Naive B cell (primary cell): ENCODE data around the gene ATRNL1. TPM values are rescaled to one million over a fixed set of nuclear protein-coding genes. Genes with fewer than 3 reads are reported as not detected.
"Not testable (repeated sequence)": the region's sequence is repeated elsewhere in the genome, so short reads cannot be mapped to it uniquely, and the experiment has no call there.

Source experiments
- ATAC-seq, 2 donors: fragments of 150-1000 bp; cut with Tn5 transposase; 2 replicates each; pipeline ENCODE4 v1.10.0; 2021; ENCODE audit warnings: low read depth in 2 of 2, mild to moderate bottlenecking in 2 of 2, moderate library complexity in 2 of 2
- DNase-seq: peaks from one replicate; pipeline ENCODE4 v3.0.0; 2022
- H3K27ac Mint-ChIP-seq, 6 donors: one replicate each; pipeline ENCODE4 v1.8.0; 2020 to 2022; ENCODE audit warnings: mild to moderate bottlenecking in 6 of 6, mixed read lengths in 6 of 6, moderate library complexity in 5 of 6, inconsistent platforms in 2 of 6
- H3K27me3 Mint-ChIP-seq, 3 donors: one replicate each; pipeline ENCODE4 v1.8.0; 2021 to 2022; ENCODE audit warnings: mixed read lengths in 3 of 3, mild to moderate bottlenecking in 1 of 3
- H3K36me3 Mint-ChIP-seq, 2 donors: one replicate each; pipeline ENCODE4 v1.8.0; 2020 to 2022; ENCODE audit warnings: mixed read lengths in 2 of 2, inconsistent platforms in 1 of 2, mild to moderate bottlenecking in 1 of 2
- H3K4me1 Mint-ChIP-seq, 3 donors: one replicate each; pipeline ENCODE4 v1.8.0; 2020 to 2022; ENCODE audit warnings: mixed read lengths in 3 of 3, inconsistent platforms in 1 of 3, mild to moderate bottlenecking in 1 of 3, moderate library complexity in 1 of 3
- H3K4me3 Mint-ChIP-seq, 8 donors: one replicate each; pipeline ENCODE4 v1.8.0; 2020 to 2022; ENCODE audit warnings: mild to moderate bottlenecking in 8 of 8, mixed read lengths in 8 of 8, moderate library complexity in 8 of 8, inconsistent platforms in 2 of 8
- H3K9me3 Mint-ChIP-seq, 7 donors: one replicate each; pipeline ENCODE4 v1.8.0; 2020 to 2022; ENCODE audit warnings: mixed read lengths in 7 of 7, mild to moderate bottlenecking in 5 of 7, inconsistent platforms in 2 of 7, moderate library complexity in 1 of 7
- polyA plus RNA-seq, 6 donors: library from polyadenylated mRNA; unstranded; fragments of 300-500 nt; fragmentation: Illumina TruSeq; gene quantifications; one replicate each; pipeline ENCODE4 v1.2.3, GENCODE V29; 2021; ENCODE audit warnings: low read depth in 6 of 6

The ATRNL1 gene
- polyA plus RNA-seq, 6 donors from 2014 or later = 0.03 to 1.7 (median 0.49) TPM; not detected in 2

DNA sequence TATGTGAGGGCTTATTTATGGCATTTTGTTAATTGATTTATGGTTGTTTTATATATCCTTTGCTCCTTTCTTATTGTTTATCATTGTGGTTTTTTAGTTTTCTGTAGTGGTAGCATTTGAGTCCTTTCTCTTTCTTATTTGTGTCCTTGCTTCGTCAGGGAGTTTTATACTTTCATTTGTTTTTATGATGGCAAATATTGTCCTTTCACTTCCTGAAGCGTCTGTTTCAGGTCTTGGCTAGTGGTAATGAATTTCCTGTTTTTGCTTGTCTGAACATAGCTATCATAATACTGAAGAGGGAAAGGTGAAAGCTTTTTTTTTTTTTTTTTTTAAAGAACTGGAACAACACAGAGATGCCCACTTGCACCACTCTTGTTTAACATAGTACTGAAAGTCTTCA lies 228.2 kb downstream of the ATRNL1 start:
- peaks cover 5 to 25% (median 11%) of the 10 kb centered on the region in 7 donors for H3K9me3 Mint-ChIP-seq
- no peak overlapping the region for H3K27ac Mint-ChIP-seq
- peaks cover 0 to 2% (median 0%) of the 10 kb centered on the region in 3 donors for H3K4me1 Mint-ChIP-seq
- DNase-seq = no peak
- H3K4me3 Mint-ChIP-seq = no peak overlapping the region
- ATAC-seq = no peak
- H3K27me3 Mint-ChIP-seq = no peaks in the 10 kb centered on the region
- peaks cover 0 to 18% of the 10 kb centered on the region in 2 donors for H3K36me3 Mint-ChIP-seq

GRCh38 chr10:115328331-115328730 lies 235.2 kb downstream of the ATRNL1 start:
- no peaks in the 10 kb centered on the region for H3K27me3 Mint-ChIP-seq
- H3K27ac Mint-ChIP-seq = no peak overlapping the region
- no peaks in the 10 kb centered on the region for H3K4me1 Mint-ChIP-seq

DNA sequence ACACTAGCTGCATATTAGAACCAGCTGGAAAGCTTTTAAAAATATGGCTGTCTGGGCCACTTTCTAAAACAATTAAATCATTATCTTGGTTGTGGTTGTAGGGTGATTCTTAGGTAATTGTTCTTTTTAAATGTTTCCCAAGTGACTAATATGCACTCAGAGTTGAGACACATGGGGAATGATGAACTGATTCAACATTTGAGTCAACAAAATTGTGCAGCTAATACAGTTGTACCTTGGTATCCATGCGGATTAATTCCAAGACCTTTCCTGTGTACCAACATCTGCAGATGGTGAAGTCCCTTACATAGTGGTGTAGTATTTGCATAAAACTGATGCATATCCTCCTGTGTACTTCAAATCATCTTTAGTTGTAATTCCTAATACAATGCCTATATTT lies 242.2 kb downstream of the ATRNL1 start:
- H3K4me3 Mint-ChIP-seq = no peak overlapping the region
- DNase-seq = no peak
- H3K27ac Mint-ChIP-seq = no peak overlapping the region
- ATAC-seq = no peak
- H3K4me1 Mint-ChIP-seq = no peaks in the 10 kb centered on the region
- peaks cover 0 to 5% of the 10 kb centered on the region in 2 donors for H3K36me3 Mint-ChIP-seq
- H3K9me3 Mint-ChIP-seq = peaks cover 0 to 9% (median 4%) of the 10 kb centered on the region in 7 donors
- no peaks in the 10 kb centered on the region for H3K27me3 Mint-ChIP-seq

More at GRCh38 chr10:115328331-115328730, 235.2 kb downstream of the ATRNL1 start:
- no peak for DNase-seq
- H3K4me3 Mint-ChIP-seq = no peak overlapping the region
- H3K9me3 Mint-ChIP-seq = peaks cover 0 to 29% (median 5%) of the 10 kb centered on the region in 7 donors
- peaks cover 0 to 7% of the 10 kb centered on the region in 2 donors for H3K36me3 Mint-ChIP-seq
- no peak for ATAC-seq

DNA sequence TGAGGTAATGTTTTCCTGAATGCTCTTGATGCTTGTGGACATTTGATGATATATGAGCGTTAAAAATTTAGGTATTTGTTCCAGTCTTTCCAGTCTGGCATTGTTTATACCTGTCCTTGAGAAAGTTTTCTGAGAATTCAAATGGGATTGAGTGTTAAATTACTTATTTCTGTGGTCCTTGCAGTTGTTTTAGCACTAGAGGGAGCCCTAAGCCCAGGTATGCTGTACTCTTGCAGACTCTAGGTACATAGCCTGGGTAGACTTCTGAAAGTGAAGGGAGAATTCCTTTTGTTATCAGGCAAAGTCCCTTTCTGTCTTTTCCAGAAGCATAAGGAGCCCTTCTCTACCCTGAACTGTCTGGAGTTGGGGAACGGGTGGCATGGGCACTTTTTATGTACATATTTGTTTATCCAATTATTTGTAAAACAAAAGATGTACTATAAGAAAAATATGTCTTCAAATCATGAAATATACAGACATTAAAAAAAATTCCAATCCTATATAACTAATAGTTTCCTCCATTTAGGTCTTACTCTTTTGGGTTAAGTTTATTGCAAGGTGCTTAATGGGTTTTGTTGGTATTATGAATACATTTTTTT lies 262.1 kb downstream of the ATRNL1 start:
- Mint-ChIP-seq H3K27me3 (no peaks in the 10 kb centered on the region), H3K4me1 (no peaks in the 10 kb centered on the region), H3K27ac (no peak overlapping the region), H3K4me3 (no peak overlapping the region), H3K36me3 (no peaks in the 10 kb centered on the region), H3K9me3 (peaks cover 0 to 2% (median 0%) of the 10 kb centered on the region in 7 donors)
- ATAC-seq = no peak
- DNase-seq = no peak

GRCh38 chr10:115367920-115368319 lies 274.8 kb downstream of the ATRNL1 start:
- H3K4me1 Mint-ChIP-seq, ATAC-seq, H3K4me3 Mint-ChIP-seq, H3K36me3 Mint-ChIP-seq, H3K27ac Mint-ChIP-seq, DNase-seq, H3K27me3 Mint-ChIP-seq: not testable (repeated sequence)
- peaks cover 6 to 23% (median 15%) of the 10 kb centered on the region in 7 donors for H3K9me3 Mint-ChIP-seq

DNA sequence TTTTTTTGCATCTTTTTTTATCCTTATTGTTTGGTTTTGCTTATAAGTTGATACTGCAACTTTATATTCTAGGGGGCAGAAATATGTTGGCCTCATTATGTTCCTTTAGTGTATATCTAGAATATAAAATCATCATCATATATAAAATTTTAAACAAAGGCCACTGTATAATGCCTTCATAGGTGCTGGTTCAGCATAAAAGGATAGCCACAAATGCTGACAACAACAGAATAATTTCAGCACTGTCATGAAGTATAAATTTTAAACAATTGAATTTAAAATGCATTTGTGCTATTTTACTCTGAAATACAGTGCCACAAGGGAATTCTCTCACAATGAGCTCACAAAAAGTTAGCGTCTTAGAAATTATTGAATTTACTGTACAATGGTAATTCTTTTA lies 285.9 kb downstream of the ATRNL1 start:
- no peak overlapping the region for H3K27ac Mint-ChIP-seq
- DNase-seq = no peak
- H3K27me3 Mint-ChIP-seq = no peaks in the 10 kb centered on the region
- no peak for ATAC-seq
- H3K9me3 Mint-ChIP-seq = peaks cover 2 to 15% (median 5%) of the 10 kb centered on the region in 7 donors
- no peak overlapping the region for H3K4me3 Mint-ChIP-seq
- H3K4me1 Mint-ChIP-seq = no peaks in the 10 kb centered on the region
- H3K36me3 Mint-ChIP-seq = peaks cover 0 to 5% of the 10 kb centered on the region in 2 donors

GRCh38 chr10:115384665-115385064 lies 291.5 kb downstream of the ATRNL1 start:
- Mint-ChIP-seq H3K9me3 (peaks cover 0 to 2% (median 0%) of the 10 kb centered on the region in 7 donors), H3K36me3 (no peaks in the 10 kb centered on the region), H3K27ac (no peak overlapping the region), H3K4me3 (no peak overlapping the region), H3K4me1 (no peaks in the 10 kb centered on the region), H3K27me3 (no peaks in the 10 kb centered on the region)
- DNase-seq = no peak
- no peak for ATAC-seq

DNA sequence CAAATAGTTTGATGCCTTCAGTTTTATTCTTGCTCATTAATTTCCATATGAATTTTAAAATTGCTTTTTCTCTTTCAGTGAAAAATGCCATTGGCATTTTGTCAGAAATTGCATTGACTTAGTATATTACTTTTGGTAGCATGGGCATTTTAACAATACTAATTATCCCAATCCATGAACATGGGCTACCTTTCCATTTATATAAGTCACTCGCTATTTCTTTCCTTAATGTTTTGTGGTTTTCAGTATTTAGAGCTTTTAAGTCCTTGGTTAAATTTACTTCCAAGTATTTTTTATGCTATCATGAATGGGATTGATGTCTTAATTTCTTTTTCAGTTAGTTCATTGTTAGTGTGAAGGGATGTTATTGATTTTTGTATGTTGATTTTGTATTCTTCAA lies 297.4 kb downstream of the ATRNL1 start:
- H3K36me3 Mint-ChIP-seq = no peaks in the 10 kb centered on the region
- H3K9me3 Mint-ChIP-seq = peaks cover 0 to 8% (median 0%) of the 10 kb centered on the region in 7 donors
- DNase-seq = no peak
- H3K4me3 Mint-ChIP-seq = no peak overlapping the region
- no peaks in the 10 kb centered on the region for H3K4me1 Mint-ChIP-seq
- H3K27ac Mint-ChIP-seq = no peak overlapping the region
- no peak for ATAC-seq
- no peaks in the 10 kb centered on the region for H3K27me3 Mint-ChIP-seq

- ATAC-seq (no peak), DNase-seq (no peak)
- Mint-ChIP-seq H3K36me3 (no peaks in the 10 kb centered on the region), H3K4me1 (no peaks in the 10 kb centered on the region), H3K9me3 (peaks cover 0 to 9% (median 2%) of the 10 kb centered on the region in 7 donors), H3K4me3 (no peak overlapping the region), H3K27ac (no peak overlapping the region), H3K27me3 (no peaks in the 10 kb centered on the region)
These were observed 304.9 kb downstream of the ATRNL1 start for GRCh38 chr10:115398026-115398425.

DNA sequence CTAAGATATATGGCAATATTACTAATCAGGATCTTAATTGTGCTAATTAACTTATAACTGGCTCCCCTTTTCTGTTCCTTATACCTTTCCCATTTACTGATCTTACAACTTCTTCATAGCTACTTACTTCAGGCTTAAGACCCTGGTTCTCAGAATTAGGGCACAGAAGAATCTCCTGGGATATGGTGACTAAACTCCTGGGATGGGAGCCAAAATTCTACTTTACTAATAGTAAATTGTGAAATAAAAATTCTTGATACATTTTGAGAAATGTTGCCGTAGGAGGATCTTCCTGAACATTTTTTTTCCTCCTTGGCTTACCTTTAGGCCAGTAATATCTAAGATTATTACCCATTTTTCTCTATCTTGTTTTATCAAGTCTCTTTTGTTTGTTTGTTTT lies 309.5 kb downstream of the ATRNL1 start:
- H3K9me3 Mint-ChIP-seq = peaks cover 0 to 8% (median 7%) of the 10 kb centered on the region in 7 donors
- H3K27ac Mint-ChIP-seq = no peak overlapping the region
- ATAC-seq = no peak
- H3K27me3 Mint-ChIP-seq = no peaks in the 10 kb centered on the region
- no peaks in the 10 kb centered on the region for H3K4me1 Mint-ChIP-seq
- H3K36me3 Mint-ChIP-seq = no peaks in the 10 kb centered on the region
- no peak for DNase-seq
- no peak overlapping the region for H3K4me3 Mint-ChIP-seq

DNA sequence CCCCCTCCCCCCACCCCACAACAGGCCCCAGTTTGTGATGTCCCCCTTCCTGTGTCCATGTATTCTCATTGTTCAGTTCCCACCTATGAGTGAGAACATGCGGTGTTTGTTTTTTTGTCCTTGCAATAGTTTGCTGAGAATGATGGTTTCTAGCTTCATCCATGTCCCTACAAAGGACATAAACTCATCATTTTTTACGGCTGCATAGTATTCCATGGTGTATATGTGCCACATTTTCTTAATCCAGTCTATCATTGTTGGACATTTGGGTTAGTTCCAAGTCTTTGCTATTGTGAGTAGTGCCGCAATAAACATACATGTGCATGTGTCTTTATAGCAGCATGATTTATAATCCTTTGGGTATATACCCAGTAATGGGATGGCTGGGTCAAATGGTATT lies 312.7 kb downstream of the ATRNL1 start:
- H3K27ac Mint-ChIP-seq, H3K4me3 Mint-ChIP-seq, H3K4me1 Mint-ChIP-seq, ATAC-seq, H3K27me3 Mint-ChIP-seq, DNase-seq, H3K36me3 Mint-ChIP-seq: not testable (repeated sequence)
- H3K9me3 Mint-ChIP-seq = peaks cover 0 to 29% (median 13%) of the 10 kb centered on the region in 7 donors

- Mint-ChIP-seq H3K27me3 (no peaks in the 10 kb centered on the region), H3K4me3 (no peak overlapping the region), H3K9me3 (peaks cover 0 to 29% (median 13%) of the 10 kb centered on the region in 7 donors), H3K4me1 (no peaks in the 10 kb centered on the region), H3K27ac (no peak overlapping the region), H3K36me3 (no peaks in the 10 kb centered on the region)
- ATAC-seq = no peak
- no peak for DNase-seq
These were observed 316.2 kb downstream of the ATRNL1 start for GRCh38 chr10:115409347-115409746.

- ATAC-seq = no peak
- DNase-seq = no peak
These were observed 324.6 kb downstream of the ATRNL1 start for GRCh38 chr10:115417585-115418265.

GRCh38 chr10:115422624-115423023 lies 329.5 kb downstream of the ATRNL1 start:
- ATAC-seq = no peak

More at GRCh38 chr10:115417585-115418265, 324.6 kb downstream of the ATRNL1 start:
- peaks cover 0 to 4% (median 0%) of the 10 kb centered on the region in 3 donors for H3K27me3 Mint-ChIP-seq
- H3K27ac Mint-ChIP-seq = no peak overlapping the region
- peaks cover 0 to 23% (median 11%) of the 10 kb centered on the region in 7 donors for H3K9me3 Mint-ChIP-seq
- peaks cover 0 to 15% of the 10 kb centered on the region in 2 donors for H3K36me3 Mint-ChIP-seq
- no peak overlapping the region for H3K4me3 Mint-ChIP-seq
- H3K4me1 Mint-ChIP-seq = no peaks in the 10 kb centered on the region

More at GRCh38 chr10:115422624-115423023, 329.5 kb downstream of the ATRNL1 start:
- no peak overlapping the region for H3K27ac Mint-ChIP-seq
- DNase-seq = no peak
- H3K36me3 Mint-ChIP-seq = peaks cover 0 to 13% of the 10 kb centered on the region in 2 donors
- H3K9me3 Mint-ChIP-seq = peaks cover 0 to 21% (median 11%) of the 10 kb centered on the region in 7 donors
- peaks cover 0 to 3% (median 0%) of the 10 kb centered on the region in 3 donors for H3K27me3 Mint-ChIP-seq
- no peaks in the 10 kb centered on the region for H3K4me1 Mint-ChIP-seq
- no peak overlapping the region for H3K4me3 Mint-ChIP-seq
